Measurements from ENCODE around the gene PDCD7.
A peak's percentile ranks its signal among the peaks of the same experiment; 100 is the strongest.
"Not testable (repeated sequence)": the region's sequence is repeated elsewhere in the genome, so short reads cannot be mapped to it uniquely, and the experiment has no call there.

The PDCD7 gene

GRCh38 chr15:65088643-65089021 lies 45.0 kb downstream of the PDCD7 start:
- no peak for DNase-seq

- DNase-seq, result no peak
Observed at GRCh38 chr15:65087873-65088642, 45.5 kb downstream of the PDCD7 start.

DNA sequence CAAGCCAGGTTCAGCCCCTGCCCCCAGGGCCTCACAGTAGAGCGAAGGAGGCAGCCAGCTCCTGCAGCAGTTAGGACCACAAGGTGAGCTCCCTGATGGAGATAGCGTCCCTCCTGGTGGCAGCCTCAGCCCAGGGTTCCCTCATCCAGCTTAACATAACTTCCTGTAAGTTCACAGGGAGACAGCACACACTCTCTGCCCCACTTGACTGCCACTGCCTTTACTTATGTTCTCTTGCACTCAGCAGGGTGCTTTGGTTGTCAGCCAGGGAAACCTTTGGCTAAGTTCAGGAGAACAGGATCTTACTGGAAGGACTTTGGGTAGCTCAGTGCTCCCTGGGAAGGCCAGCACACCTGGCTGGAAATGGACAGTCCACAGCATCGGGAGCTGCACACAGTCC lies 46.2 kb downstream of the PDCD7 start:
- no peak for DNase-seq

DNA sequence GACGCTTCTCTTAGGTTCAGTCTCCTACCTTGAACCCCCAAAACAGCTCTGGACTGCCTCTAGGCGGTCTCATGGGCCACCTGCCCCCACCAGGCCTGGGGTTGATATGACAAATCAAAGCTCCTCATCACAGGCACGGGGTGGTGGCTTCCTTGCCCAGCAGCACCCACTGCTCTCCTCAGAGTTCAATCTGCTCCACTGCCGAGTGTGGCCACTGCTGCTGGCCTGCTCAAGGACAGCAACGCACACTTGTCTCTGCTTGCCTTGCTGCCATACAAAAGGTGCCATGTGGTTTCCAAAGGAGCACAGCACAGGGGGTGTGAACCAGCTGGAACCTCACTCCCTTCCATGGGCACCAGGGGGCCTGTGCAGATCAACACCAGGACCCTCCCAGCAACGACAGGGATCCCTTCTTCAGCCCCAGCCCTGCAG lies 46.9 kb downstream of the PDCD7 start:
- no peak for DNase-seq

- no peak for DNase-seq
Observed at GRCh38 chr15:65085990-65086679, 47.5 kb downstream of the PDCD7 start.

DNA sequence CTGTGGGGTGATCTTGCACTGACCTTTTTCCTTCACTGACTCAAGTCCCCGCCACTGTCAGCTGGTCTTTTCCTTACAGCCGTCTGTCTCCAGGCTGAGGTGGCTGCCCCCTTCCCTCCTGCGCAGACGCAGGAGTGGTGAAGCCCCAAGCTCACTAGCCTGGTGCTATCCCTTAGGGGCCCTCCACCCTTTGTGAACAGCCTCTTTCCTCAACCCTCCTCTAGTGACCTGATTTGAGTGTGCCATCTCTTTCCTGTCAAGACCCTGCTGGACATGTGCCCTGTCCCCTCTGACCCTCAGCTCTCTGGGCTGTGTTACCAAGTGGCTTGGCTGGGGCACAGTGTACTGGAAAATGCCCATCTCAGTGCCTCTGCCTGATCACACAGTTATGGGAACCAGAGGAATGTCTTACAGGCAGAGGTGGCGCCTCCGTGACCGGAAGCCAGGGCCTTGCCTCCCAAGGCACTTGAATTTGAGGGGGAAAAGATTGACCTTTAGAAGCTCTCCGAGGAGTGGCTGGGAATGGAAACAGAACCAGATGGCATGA lies 48.3 kb downstream of the PDCD7 start:
- no peak for DNase-seq

DNA sequence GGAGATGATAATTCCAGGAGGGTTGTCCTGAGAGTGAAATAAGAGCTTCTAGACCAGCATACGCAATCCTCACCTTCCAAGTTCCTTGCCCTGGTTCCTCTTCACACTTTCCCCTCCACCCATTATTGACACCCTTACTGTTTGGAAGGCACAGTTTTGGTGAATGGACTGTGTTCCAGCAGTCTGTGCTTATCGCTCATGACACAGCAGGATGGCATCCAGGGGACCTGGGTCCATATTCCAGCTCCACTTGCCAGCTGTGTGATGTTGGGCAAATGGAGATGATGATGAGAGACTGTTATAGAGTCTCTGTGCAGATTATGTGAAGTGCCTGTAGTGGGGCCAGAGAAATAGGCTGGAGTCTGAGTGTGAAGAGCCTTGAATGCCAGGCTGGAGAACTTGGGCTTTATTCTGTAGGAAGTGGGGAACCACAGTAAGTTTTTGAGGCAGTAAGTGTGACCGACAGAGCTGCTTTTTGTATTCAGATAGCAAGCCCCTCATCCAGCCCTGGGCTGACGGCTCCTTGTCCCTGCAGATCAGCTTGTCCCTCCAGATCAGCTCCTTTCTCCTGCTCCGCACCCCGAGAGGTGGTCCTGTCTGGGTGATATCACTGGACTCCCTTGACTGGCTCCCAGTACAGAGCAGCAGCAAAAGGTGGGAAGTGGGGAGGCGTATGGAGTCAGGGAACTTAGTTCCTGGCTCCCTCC lies 49.0 kb downstream of the PDCD7 start:
- DNase-seq, result no peak

DNA sequence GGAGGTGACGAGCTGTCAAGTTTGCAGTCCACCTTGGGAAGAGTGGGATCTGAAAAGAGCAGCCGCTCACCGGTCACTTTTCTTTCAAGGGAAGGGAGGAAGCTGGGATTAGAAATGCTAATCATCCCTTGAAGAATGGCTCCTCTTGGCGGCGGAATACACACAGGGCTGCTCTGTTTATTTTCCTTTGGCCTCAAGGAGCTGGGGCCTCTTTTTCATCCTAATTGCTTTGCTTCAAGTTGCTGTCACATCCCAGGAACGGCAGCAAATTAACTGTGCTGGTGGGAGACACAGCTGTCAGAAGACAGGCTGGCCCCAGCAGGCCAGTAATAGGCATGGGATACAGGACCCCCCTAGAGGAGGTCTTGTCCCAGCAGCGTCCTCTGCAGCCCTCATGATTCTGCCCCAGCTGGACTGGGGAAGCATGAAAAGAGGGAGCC lies 50.3 kb downstream of the PDCD7 start:
- DNase-seq, result no peak

DNA sequence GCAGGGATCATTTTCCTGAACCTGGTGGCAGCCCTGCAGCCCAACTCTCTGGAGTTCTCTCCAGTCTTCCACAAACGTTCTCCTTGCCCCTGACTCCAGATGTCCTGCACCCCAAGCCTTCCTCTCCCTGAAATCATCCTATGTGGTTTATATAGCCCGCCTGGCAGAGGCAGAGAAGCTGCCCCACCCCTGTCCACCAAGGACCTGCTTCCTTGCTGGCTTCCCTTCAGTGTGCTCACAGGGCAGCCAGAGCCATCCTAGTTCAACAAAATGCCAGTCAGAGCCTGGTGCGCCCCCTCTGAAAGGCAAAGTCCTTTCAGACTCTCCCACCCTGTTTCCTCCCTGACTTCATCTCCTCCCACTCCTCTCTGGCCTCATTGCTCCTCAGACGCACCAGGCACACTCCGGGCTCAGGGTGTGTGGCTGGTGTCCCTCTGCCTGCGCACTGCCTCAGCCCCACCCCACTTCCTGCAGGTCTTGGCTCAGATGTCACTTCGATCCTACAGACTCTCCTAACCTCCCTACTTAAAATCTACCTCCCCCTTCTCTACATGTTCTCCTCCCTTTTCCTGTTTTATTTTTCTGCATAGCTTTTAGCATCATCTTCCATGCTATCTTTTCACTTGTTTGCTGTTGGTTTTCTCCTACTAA lies 51.2 kb downstream of the PDCD7 start:
- no peak for DNase-seq

- DNase-seq, result no peak
Observed at GRCh38 chr15:65081758-65082157, 51.9 kb downstream of the PDCD7 start.

- DNase-seq, result no peak
Observed at GRCh38 chr15:65081270-65081669, 52.3 kb downstream of the PDCD7 start.

DNA sequence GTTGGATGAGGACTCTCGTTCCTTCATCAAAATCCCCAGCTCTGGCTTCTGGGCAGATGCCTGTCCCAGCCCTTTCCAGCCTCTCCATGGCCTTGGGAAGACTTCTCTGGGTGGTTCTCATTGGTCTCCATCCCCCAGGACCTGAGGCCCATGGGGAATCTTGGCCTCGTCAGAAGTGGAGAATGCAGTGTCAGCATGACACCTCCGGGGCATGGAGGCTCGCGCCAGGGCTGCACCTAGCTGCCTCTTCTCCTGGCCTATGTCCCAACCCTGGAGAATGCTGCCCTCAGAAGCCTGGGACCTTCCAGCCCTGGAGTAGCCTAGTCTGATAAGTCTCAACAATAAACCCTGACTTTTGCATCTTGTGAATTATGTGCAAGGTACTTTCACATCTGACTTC lies 54.0 kb downstream of the PDCD7 start:
- no peak for DNase-seq

- peak; percentile 76 for DNase-seq
Observed at GRCh38 chr15:65077981-65078352, 55.6 kb downstream of the PDCD7 start.

DNA sequence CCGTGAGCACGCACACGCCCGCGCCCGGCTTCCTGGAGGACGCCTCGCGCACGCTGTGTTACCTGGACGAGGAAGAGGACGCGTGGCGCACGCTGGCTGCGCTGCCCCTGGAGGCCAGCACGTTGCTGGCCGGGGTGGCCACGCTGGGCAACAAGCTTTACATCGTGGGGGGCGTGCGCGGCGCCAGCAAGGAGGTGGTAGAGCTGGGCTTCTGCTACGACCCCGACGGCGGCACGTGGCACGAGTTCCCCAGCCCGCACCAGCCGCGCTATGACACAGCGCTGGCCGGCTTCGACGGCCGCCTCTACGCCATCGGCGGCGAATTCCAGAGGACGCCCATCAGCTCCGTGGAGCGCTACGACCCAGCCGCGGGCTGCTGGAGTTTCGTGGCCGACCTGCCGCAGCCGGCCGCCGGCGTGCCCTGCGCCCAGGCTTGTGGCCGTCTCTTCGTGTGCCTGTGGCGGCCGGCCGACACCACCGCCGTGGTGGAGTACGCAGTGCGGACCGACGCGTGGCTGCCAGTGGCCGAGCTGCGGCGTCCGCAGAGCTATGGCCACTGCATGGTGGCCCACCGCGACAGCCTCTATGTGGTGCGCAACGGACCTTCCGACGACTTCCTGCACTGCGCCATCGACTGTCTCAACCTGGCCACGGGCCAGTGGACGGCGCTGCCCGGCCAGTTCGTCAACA lies 56.2 kb downstream of the PDCD7 start:
- no peak for DNase-seq

- no peak for DNase-seq
Observed at GRCh38 chr15:65076486-65077290, 56.9 kb downstream of the PDCD7 start, which contains the start of gene KBTBD13. TSS of gene KBTBD13 (plus strand) at chr15:65076746. CDS start at chr15:65076816, 70 bp downstream.

GRCh38 chr15:65075607-65076395 lies 57.8 kb downstream of the PDCD7 start:
- not testable (repeated sequence) for DNase-seq

- not testable (repeated sequence) for DNase-seq
Observed at GRCh38 chr15:65074946-65075345, 58.7 kb downstream of the PDCD7 start.

GRCh38 chr15:65072617-65073016 lies 61.0 kb downstream of the PDCD7 start:
- no peak for DNase-seq

DNA sequence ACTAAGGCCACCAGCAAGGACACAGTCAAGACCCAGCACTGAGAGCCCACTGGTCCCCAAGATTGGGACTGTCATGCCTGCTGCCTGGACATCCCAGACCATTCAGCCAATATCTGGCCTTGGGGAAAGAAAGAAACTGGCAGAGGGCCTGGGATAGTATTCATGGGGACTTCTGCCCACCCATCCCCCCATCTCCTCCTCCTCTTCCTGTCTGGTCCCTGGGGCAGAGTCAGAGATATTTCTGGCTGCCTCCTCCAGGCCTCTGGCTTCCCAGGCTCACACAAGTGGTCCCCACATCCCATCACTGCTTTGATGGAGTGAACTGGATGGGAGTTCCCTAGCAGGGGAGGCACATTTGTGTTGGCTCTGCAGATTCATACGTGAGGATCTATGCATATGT lies 61.6 kb downstream of the PDCD7 start:
- DNase-seq, result no peak

- no peak for DNase-seq
Observed at GRCh38 chr15:65071381-65071811, 62.2 kb downstream of the PDCD7 start.
